IgD-negative memory B cell (primary cell): ENCODE results near the gene PAK6. TPM values are rescaled to one million over a fixed set of nuclear protein-coding genes. Genes with fewer than 3 reads are reported as not detected.

Source experiments
- H3K27ac Mint-ChIP-seq, 3 donors: one replicate each; pipeline ENCODE4 v1.8.0; 2020 to 2022; ENCODE audit warnings: mild to moderate bottlenecking in 3 of 3, mixed read lengths in 3 of 3, moderate library complexity in 1 of 3
- H3K27me3 Mint-ChIP-seq: one replicate; pipeline ENCODE4 v1.8.0; 2021; ENCODE audit warnings: mixed read lengths
- H3K36me3 Mint-ChIP-seq: one replicate; pipeline ENCODE4 v1.8.0; 2020; ENCODE audit warnings: mild to moderate bottlenecking, mixed read lengths
- H3K4me1 Mint-ChIP-seq, 3 donors: one replicate each; pipeline ENCODE4 v1.8.0; 2020 to 2022; ENCODE audit warnings: mixed read lengths in 3 of 3, mild to moderate bottlenecking in 1 of 3
- H3K4me3 Mint-ChIP-seq, 4 donors: one replicate each; pipeline ENCODE4 v1.8.0; 2020 to 2022; ENCODE audit warnings: mild to moderate bottlenecking in 4 of 4, mixed read lengths in 4 of 4, moderate library complexity in 3 of 4
- H3K9me3 Mint-ChIP-seq, 3 donors: one replicate each; pipeline ENCODE4 v1.8.0; 2020 to 2021; ENCODE audit warnings: mixed read lengths in 3 of 3, mild to moderate bottlenecking in 1 of 3
- polyA plus RNA-seq: library from polyadenylated mRNA; unstranded; fragments of 300-500 nt; fragmentation: Illumina TruSeq; gene quantifications from one replicate; pipeline ENCODE4 v1.2.3, GENCODE V29; 2021

The PAK6 gene
- polyA plus RNA-seq, 1 donor from 2014 or later, result not detected

DNA sequence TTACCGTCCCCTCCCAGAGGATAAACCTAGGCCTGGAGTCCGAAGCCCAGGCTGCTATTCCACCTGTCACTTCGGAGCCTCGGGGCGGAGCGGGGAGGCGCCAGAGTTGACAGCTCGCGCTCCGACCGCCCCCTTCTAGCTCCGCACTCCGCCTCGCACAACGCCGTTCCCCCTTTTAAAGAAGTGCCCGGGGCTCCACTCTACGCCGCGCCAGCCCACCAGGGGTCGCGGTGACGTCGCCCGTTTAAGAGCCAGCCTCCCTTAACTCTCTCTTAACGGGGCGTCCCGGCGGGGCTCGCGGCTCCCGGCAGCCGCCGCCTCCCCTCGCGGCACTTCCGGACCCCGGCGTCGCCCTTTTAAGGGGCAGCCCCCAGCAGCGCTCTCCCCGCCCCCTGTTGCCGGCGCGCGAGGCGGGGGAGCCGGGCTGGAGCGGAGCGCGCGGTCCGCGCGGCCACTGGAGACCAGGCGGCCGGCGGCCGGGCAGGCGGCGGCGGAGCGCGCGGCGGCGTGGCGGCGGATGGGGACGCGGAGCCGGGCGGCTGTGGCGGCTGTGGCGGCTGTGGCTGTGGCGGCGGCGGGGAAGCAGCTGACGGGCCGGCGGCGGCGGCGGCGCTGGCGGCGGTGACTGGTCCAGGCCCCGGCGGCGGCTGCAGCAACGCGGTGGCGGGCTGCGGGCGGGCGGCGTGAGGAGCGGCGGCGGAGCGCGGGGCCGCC lies 84.5 kb downstream of the PAK6 start, which contains the start of gene INAFM2:
Gene INAFM2, plus strand, starts transcription at position 454 of the 714 bp plus-strand sequence. CDS start 364 bp downstream, outside the sequence.
- peak within 1 kb of the TSS; percentile 81 to 94 (median 92) for H3K4me3 Mint-ChIP-seq
- H3K27me3 Mint-ChIP-seq, result peaks cover 2% of the 10 kb centered on the region
- peaks cover 14 to 19% (median 17%) of the 10 kb centered on the region in 3 donors for H3K4me1 Mint-ChIP-seq
- peak within 1 kb of the TSS in 2 of 3 donors; percentile 19 to 40 for H3K27ac Mint-ChIP-seq
- no peaks in the 10 kb centered on the region for H3K9me3 Mint-ChIP-seq
- peaks cover 1% of the 10 kb centered on the region for H3K36me3 Mint-ChIP-seq

DNA sequence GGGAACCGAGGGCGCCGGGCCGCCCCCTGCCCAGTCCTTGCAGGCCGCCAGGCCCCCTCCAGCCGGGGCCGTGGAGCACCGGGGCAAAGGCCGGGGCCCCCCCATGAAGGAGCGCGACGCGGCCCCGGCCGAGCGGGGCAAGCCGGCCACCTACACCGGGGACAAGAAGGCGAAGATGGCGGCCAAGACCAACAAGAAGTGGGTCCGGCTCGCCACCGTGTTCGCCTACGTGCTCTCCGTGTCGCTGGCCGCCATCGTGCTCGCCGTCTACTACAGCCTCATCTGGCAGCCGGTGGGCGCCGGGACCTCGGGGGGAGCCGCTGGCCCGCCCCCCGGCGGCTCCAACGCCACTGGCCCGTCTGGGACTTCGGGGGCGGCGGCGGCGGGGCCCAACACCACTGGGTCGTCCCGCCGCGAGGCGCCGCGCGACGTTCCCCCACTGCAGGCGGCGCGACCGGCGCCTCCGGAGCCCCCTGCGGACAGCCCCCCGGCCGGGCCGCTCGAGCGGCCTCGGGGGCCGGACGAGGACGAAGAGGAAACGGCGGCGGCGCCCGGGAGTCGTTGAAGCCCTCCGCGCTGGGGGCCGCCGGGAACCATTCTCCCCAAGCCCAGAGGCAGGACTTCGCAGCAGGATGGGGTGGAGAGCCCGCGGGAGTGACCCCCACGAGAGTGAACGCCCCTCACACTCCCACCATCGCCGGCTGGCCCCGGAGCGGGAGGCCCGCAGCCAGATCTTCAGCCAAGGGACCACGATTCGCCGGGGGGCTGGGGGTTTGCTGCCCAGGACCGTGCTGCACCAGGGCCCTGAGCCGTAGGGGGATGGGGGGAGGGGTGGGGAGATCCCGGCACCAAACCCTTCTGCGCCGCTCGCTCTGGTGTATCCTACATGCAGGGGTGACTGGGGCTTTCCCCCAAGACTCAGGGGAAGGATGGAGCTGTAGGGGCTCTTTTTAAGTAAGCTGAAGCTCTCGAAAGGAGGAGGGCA lies 85.4 kb downstream of the PAK6 start:
- Mint-ChIP-seq H3K27me3 (peaks cover 1% of the 10 kb centered on the region), H3K4me1 (peaks cover 15 to 19% (median 17%) of the 10 kb centered on the region in 3 donors), H3K9me3 (no peaks in the 10 kb centered on the region), H3K36me3 (peaks cover 3% of the 10 kb centered on the region), H3K27ac (peak overlapping the region in 2 of 3 donors; percentile 67 to 90), H3K4me3 (peak overlapping the region; percentile 77 to 91 (median 85))

GRCh38 chr15:40325188-40325587 lies 86.3 kb downstream of the PAK6 start:
- H3K9me3 Mint-ChIP-seq, result no peaks in the 10 kb centered on the region
- no peaks in the 10 kb centered on the region for H3K27me3 Mint-ChIP-seq
- H3K36me3 Mint-ChIP-seq, result peaks cover 3% of the 10 kb centered on the region
- peaks cover 14 to 19% (median 17%) of the 10 kb centered on the region in 3 donors for H3K4me1 Mint-ChIP-seq
- H3K27ac Mint-ChIP-seq, result peak overlapping the region in 2 of 3 donors; percentile 67 to 90
- peak overlapping the region; percentile 77 to 91 (median 85) for H3K4me3 Mint-ChIP-seq

DNA sequence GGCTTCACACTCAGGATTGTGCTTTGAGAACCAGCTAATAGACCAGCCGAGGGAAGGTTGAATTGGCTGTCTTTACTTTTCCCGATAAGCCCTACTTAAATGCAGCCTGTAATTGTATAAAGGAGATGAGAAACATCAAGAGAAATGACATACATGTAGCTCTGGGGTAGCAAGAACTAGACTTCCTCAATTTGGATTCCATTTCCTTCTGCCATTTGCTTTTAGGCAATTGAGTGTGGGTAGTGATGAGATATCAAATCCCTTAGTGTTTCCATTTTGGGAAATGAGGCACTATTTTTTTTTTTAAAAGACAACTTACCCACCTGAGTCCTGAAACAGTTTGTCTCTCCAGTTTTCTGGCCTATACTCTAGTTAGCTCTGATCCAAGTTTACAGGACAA lies 86.8 kb downstream of the PAK6 start:
- H3K36me3 Mint-ChIP-seq, result peaks cover 3% of the 10 kb centered on the region
- H3K27ac Mint-ChIP-seq, result peak overlapping the region in 2 of 3 donors; percentile 67 to 90
- no peaks in the 10 kb centered on the region for H3K27me3 Mint-ChIP-seq
- H3K4me3 Mint-ChIP-seq, result peak overlapping the region in 3 of 4 donors; percentile 77 to 91 (median 89)
- no peaks in the 10 kb centered on the region for H3K9me3 Mint-ChIP-seq
- H3K4me1 Mint-ChIP-seq, result peaks cover 12 to 19% (median 16%) of the 10 kb centered on the region in 3 donors

Other genes starting within 250 kb of the PAK6 start
- gene SRP14, start 199.9 kb upstream of the PAK6 start, polyA plus RNA-seq, result 753 TPM
- gene BMF, start 130.2 kb upstream of the PAK6 start, polyA plus RNA-seq, result 5.8 TPM
- gene BUB1B, start 78.0 kb upstream of the PAK6 start, polyA plus RNA-seq, result 0.55 TPM
- gene ANKRD63, start 44.0 kb downstream of the PAK6 start, polyA plus RNA-seq, result not detected
- 20.8 TPM for gene PLCB2, start 68.9 kb downstream of the PAK6 start, polyA plus RNA-seq
- gene INAFM2, start 84.6 kb downstream of the PAK6 start, polyA plus RNA-seq, result 1.3 TPM
- gene CCDC9B, start 101.9 kb downstream of the PAK6 start, polyA plus RNA-seq, result 0.11 TPM
- gene PHGR1, start 112.0 kb downstream of the PAK6 start, polyA plus RNA-seq, result not detected
- 0.19 TPM for gene DISP2, start 119.2 kb downstream of the PAK6 start, polyA plus RNA-seq
- gene KNSTRN, start 143.7 kb downstream of the PAK6 start, polyA plus RNA-seq, result 4.6 TPM
- 55.5 TPM for gene IVD, start 166.7 kb downstream of the PAK6 start, polyA plus RNA-seq
- 2.3 TPM for gene BAHD1, start 201.9 kb downstream of the PAK6 start, polyA plus RNA-seq
- 1.8 TPM for gene CHST14, start 231.9 kb downstream of the PAK6 start, polyA plus RNA-seq